SK-N-SH (cell line): Measurements from ENCODE around the gene ARHGAP15. TPM values are rescaled to one million over a fixed set of nuclear protein-coding genes. Genes with fewer than 3 reads are reported as not detected.

Experiments used
- CTCF ChIA-PET: fragments of 300-600, 350-600 bp; formaldehyde crosslinking; extraction: SDS; loops from one replicate; lab custom pipeline; 2021; lab: Yijun Ruan, JAX
- POLR2A ChIA-PET: fragments of 350-600 bp; sonication (Branson Sonifier 250); formaldehyde crosslinking; extraction: SDS; loops from one replicate; lab custom pipeline; 2020; ENCODE audit warnings: antibody characterized with exemption, inconsistent platforms; lab: Yijun Ruan, JAX
- DNase-seq: peaks from one replicate; pipeline ENCODE4 v3.0.0; 2012
- H2AFZ ChIP-seq: fragments of 200-600 bp; sonication (generic); 2 replicates; pipeline ENCODE4 v1.8.1; 2016; ENCODE audit warnings: antibody characterized with exemption, mild to moderate bottlenecking, low read depth
- H3F3A ChIP-seq: fragments of 200-600 bp; sonication (generic); replicated peaks from 2 replicates; pipeline ENCODE3; 2016; ENCODE audit warnings: antibody characterized with exemption, mild to moderate bottlenecking; ENCODE audit not compliant: insufficient read depth
- H3K27ac ChIP-seq, 2 experiments: fragments of 200-500 bp in 1 of 2; fragments of 200-600 bp in 1 of 2; sonication (Bioruptor generic) in 1 of 2; sonication (generic), shearing (Covaris generic) in 1 of 2; 2 replicates each; pipeline versions ENCODE4 v1.5.1 to v1.6.1; 2014 to 2016; ENCODE audit warnings: low read depth in 2 of 2, inconsistent platforms in 1 of 2, low read length in 1 of 2, mild to moderate bottlenecking in 1 of 2, mixed read lengths in 1 of 2
- H3K27me3 ChIP-seq: fragments of 200-600 bp; sonication (generic), shearing (Covaris generic); 2 replicates; pipeline ENCODE4 v1.6.1; 2016; ENCODE audit warnings: mixed run types; ENCODE audit not compliant: insufficient read depth
- H3K36me3 ChIP-seq, 2 experiments: fragments of 200-500 bp in 1 of 2; fragments of 200-600 bp in 1 of 2; sonication (Bioruptor generic) in 1 of 2; sonication (generic) in 1 of 2; replicated peaks in 1 of 2; 2 replicates each; pipeline versions ENCODE3 to v1.5.1; 2014 to 2016; ENCODE audit warnings: low read length in 1 of 2, mild to moderate bottlenecking in 1 of 2; ENCODE audit not compliant: insufficient read depth in 2 of 2, control insufficient read depth in 1 of 2
- H3K4me1 ChIP-seq, 2 experiments: fragments of 200-500 bp in 1 of 2; fragments of 200-600 bp in 1 of 2; sonication (Bioruptor generic) in 1 of 2; sonication (generic), shearing (Covaris generic) in 1 of 2; 2 replicates each; pipeline versions ENCODE4 v1.5.1 to v1.6.1; 2014 to 2016; ENCODE audit warnings: low read depth in 1 of 2, low read length in 1 of 2, mixed run types in 1 of 2; ENCODE audit not compliant: insufficient read depth in 2 of 2, control insufficient read depth in 1 of 2
- H3K4me2 ChIP-seq: fragments of 200-600 bp; sonication (generic), shearing (Covaris generic); 2 replicates; pipeline ENCODE4 v1.6.1; 2017; ENCODE audit warnings: mixed run types
- H3K4me3 ChIP-seq, 2 experiments: fragments of 200-500 bp in 1 of 2; fragments of 200-600 bp in 1 of 2; sonication (Bioruptor generic) in 1 of 2; sonication (generic), shearing (Covaris generic) in 1 of 2; 2 replicates each; pipeline versions ENCODE4 v1.5.1 to v1.8.1; 2014 to 2016; ENCODE audit warnings: low read depth in 2 of 2, inconsistent platforms in 1 of 2, low read length in 1 of 2, mild to moderate bottlenecking in 1 of 2, mixed read lengths in 1 of 2, moderate library complexity in 1 of 2
- H3K79me2 ChIP-seq: fragments of 200-600 bp; sonication (generic); 2 replicates; pipeline ENCODE4 v1.8.1; 2017; ENCODE audit warnings: mild to moderate bottlenecking; ENCODE audit not compliant: insufficient read depth
- H3K9ac ChIP-seq: fragments of 200-600 bp; sonication (generic); 2 replicates; pipeline ENCODE4 v1.6.1; 2017; ENCODE audit warnings: mixed run types
- H3K9me2 ChIP-seq: fragments of 200-600 bp; sonication (generic); 2 replicates; pipeline ENCODE4 v1.6.1; 2017; ENCODE audit warnings: mixed run types
- H3K9me3 ChIP-seq: fragments of 200-600 bp; sonication (generic); 2 replicates; pipeline ENCODE4 v1.6.1; 2017; ENCODE audit warnings: mixed run types, mild to moderate bottlenecking, moderate library complexity
- H4K20me1 ChIP-seq: fragments of 200-600 bp; sonication (generic); 2 replicates; pipeline ENCODE4 v1.6.1; 2017; ENCODE audit warnings: mild to moderate bottlenecking, mixed run types; ENCODE audit not compliant: insufficient read depth
- ELF1 ChIP-seq: IDR thresholded peaks from 2 replicates; pipeline ENCODE4 v1.4.0; 2012
- EZH2phosphoT487 ChIP-seq: fragments of 200-600 bp; sonication (generic); IDR thresholded peaks from 2 replicates; pipeline ENCODE4 v1.6.1; 2017; ENCODE audit warnings: low read depth, mixed run types, mild to moderate bottlenecking, antibody characterized with exemption, moderate library complexity, borderline replicate concordance
- GABPA ChIP-seq: IDR thresholded peaks from 2 replicates; pipeline ENCODE4 v1.4.0; 2012; ENCODE audit warnings: low read depth, mild to moderate bottlenecking
- MEF2A ChIP-seq: IDR thresholded peaks from 2 replicates; pipeline ENCODE4 v1.4.0; 2012; ENCODE audit warnings: low read depth, borderline replicate concordance
- RAD21 ChIP-seq: IDR thresholded peaks from 2 replicates; pipeline ENCODE4 v1.6.1; 2012; ENCODE audit warnings: mild to moderate bottlenecking, low read length
- SMC3 ChIP-seq: IDR thresholded peaks from 2 replicates; pipeline ENCODE4 v1.6.1; 2012; ENCODE audit warnings: low read depth, low read length, improper control_type of control experiment
- TEAD4 ChIP-seq: IDR thresholded peaks from 2 replicates; pipeline ENCODE4 v1.4.0; 2012; ENCODE audit warnings: mild to moderate bottlenecking, borderline replicate concordance; ENCODE audit not compliant: insufficient read depth
- YY1 ChIP-seq: IDR thresholded peaks from 2 replicates; pipeline ENCODE4 v1.4.0; 2012; ENCODE audit warnings: low read depth, mild to moderate bottlenecking
- WGBS: methylation state at CpG from one replicate; pipeline ENCODE4 v1.1.6; 2017; ENCODE audit warnings: low lambda C conversion rate; 5-methylcytosine and 5-hydroxymethylcytosine counted together
- polyA plus RNA-seq, 3 experiments: library from polyadenylated mRNA; depleted of rRNA; stranded (reverse); fragments of >200 nt; gene quantifications; 2 replicates each; pipeline ENCODE4 v1.2.3, GENCODE V29; 2012
- TF ChIP-seq, protein P1 (sequence below): IDR thresholded peaks from 2 replicates; pipeline ENCODE4 v1.6.1; 2012; ENCODE audit warnings: mild to moderate bottlenecking, low read depth, low read length, moderate library complexity
- TF ChIP-seq, protein P2 (sequence below): fragments of 200-600 bp; sonication (generic); IDR thresholded peaks from 2 replicates; pipeline ENCODE4 v1.6.1; 2017; ENCODE audit warnings: antibody characterized with exemption, mild to moderate bottlenecking, moderate library complexity
- TF ChIP-seq, protein P3 (sequence below): IDR thresholded peaks from 2 replicates; pipeline ENCODE4; 2012
- TF ChIP-seq, protein P4 (sequence below): IDR thresholded peaks from 2 replicates; pipeline ENCODE4 v1.4.0; 2012; ENCODE audit warnings: low read depth, borderline replicate concordance
- TF ChIP-seq, protein P5 (sequence below): fragments of 150-350 bp; IDR thresholded peaks from 2 replicates; pipeline ENCODE4 v1.6.1; 2016; ENCODE audit warnings: mild to moderate bottlenecking, low read depth, low read length

Gene ARHGAP15
- polyA plus RNA-seq, 1 of the 3 experiments (the other 2 are of a cell fraction) = not detected

DNA sequence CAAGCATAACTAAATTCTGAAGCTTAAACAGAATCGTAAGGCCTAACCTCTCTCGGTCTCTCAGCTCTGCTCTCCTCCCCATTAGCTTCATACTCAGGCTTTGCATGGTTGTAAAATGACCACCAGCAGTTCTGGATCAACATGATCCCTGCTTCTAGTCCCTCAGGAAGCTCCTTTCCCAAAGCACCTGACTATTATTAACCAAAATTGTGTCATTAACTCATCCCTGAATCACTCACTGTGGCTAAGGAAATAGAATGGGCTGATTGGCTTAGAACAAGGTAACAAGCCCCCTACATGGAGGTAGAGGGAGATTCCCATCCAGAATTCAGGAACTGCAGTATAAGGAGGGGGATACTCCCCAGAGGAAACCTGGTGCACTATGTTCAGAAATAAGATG lies 448.3 kb downstream of the ARHGAP15 start (continued):
- TF ChIP-seq, protein P1, sequence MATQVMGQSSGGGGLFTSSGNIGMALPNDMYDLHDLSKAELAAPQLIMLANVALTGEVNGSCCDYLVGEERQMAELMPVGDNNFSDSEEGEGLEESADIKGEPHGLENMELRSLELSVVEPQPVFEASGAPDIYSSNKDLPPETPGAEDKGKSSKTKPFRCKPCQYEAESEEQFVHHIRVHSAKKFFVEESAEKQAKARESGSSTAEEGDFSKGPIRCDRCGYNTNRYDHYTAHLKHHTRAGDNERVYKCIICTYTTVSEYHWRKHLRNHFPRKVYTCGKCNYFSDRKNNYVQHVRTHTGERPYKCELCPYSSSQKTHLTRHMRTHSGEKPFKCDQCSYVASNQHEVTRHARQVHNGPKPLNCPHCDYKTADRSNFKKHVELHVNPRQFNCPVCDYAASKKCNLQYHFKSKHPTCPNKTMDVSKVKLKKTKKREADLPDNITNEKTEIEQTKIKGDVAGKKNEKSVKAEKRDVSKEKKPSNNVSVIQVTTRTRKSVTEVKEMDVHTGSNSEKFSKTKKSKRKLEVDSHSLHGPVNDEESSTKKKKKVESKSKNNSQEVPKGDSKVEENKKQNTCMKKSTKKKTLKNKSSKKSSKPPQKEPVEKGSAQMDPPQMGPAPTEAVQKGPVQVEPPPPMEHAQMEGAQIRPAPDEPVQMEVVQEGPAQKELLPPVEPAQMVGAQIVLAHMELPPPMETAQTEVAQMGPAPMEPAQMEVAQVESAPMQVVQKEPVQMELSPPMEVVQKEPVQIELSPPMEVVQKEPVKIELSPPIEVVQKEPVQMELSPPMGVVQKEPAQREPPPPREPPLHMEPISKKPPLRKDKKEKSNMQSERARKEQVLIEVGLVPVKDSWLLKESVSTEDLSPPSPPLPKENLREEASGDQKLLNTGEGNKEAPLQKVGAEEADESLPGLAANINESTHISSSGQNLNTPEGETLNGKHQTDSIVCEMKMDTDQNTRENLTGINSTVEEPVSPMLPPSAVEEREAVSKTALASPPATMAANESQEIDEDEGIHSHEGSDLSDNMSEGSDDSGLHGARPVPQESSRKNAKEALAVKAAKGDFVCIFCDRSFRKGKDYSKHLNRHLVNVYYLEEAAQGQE = no peak

DNA sequence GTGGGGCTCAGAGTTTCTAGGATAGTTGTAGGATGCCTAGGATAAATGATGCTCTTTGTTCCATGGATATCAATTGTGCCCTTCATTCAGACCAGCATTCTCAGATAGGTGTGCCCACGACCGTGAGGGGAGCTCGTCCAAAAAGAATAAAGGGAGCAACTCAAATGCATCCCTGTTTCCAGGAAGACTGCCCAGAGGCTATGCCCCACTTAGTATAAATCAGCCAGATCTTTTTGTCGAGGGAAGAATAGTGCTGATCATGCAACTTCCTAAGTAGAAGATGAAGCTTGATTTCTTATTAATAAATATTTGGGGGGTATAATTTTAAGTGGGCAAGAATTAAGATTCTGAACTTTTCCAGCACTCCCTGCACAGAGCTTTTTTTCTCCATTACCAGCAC lies 450.2 kb downstream of the ARHGAP15 start:
- Histone ChIP-seq H3K27me3 (no peaks in the 10 kb centered on the region), H3K79me2 (no peaks in the 10 kb centered on the region), H3K4me3 (no peak overlapping the region), H3F3A (no peaks in the 10 kb centered on the region), H3K9me2 (no peaks in the 10 kb centered on the region), H3K4me2 (no peak overlapping the region), H3K4me1 (no peaks in the 10 kb centered on the region), H2AFZ (no peak overlapping the region), H3K27ac (no peak overlapping the region), H4K20me1 (no peaks in the 10 kb centered on the region), H3K9ac (no peak overlapping the region), H3K36me3 (no peaks in the 10 kb centered on the region), H3K9me3 (no peaks in the 10 kb centered on the region)
- CTCF ChIA-PET = interaction anchor here (1.2 to 1.5 kb wide), 2 partner anchors 14 to 27 kb away, joined by 3 to 4 read pairs; no protein-coding TSS in a partner anchor
- no peak for TF ChIP-seq ELF1
- TF ChIP-seq, protein P2, sequence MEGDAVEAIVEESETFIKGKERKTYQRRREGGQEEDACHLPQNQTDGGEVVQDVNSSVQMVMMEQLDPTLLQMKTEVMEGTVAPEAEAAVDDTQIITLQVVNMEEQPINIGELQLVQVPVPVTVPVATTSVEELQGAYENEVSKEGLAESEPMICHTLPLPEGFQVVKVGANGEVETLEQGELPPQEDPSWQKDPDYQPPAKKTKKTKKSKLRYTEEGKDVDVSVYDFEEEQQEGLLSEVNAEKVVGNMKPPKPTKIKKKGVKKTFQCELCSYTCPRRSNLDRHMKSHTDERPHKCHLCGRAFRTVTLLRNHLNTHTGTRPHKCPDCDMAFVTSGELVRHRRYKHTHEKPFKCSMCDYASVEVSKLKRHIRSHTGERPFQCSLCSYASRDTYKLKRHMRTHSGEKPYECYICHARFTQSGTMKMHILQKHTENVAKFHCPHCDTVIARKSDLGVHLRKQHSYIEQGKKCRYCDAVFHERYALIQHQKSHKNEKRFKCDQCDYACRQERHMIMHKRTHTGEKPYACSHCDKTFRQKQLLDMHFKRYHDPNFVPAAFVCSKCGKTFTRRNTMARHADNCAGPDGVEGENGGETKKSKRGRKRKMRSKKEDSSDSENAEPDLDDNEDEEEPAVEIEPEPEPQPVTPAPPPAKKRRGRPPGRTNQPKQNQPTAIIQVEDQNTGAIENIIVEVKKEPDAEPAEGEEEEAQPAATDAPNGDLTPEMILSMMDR = no peak
- TF ChIP-seq, protein P3, sequence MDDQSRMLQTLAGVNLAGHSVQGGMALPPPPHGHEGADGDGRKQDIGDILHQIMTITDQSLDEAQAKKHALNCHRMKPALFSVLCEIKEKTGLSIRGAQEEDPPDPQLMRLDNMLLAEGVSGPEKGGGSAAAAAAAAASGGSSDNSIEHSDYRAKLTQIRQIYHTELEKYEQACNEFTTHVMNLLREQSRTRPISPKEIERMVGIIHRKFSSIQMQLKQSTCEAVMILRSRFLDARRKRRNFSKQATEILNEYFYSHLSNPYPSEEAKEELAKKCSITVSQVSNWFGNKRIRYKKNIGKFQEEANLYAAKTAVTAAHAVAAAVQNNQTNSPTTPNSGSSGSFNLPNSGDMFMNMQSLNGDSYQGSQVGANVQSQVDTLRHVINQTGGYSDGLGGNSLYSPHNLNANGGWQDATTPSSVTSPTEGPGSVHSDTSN = no peak
- no peak for TF ChIP-seq GABPA
- TF ChIP-seq, protein P4, sequence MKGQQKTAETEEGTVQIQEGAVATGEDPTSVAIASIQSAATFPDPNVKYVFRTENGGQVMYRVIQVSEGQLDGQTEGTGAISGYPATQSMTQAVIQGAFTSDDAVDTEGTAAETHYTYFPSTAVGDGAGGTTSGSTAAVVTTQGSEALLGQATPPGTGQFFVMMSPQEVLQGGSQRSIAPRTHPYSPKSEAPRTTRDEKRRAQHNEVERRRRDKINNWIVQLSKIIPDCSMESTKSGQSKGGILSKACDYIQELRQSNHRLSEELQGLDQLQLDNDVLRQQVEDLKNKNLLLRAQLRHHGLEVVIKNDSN = no peak
- TF ChIP-seq EZH2phosphoT487 = no peak
- TF ChIP-seq, protein P5, sequence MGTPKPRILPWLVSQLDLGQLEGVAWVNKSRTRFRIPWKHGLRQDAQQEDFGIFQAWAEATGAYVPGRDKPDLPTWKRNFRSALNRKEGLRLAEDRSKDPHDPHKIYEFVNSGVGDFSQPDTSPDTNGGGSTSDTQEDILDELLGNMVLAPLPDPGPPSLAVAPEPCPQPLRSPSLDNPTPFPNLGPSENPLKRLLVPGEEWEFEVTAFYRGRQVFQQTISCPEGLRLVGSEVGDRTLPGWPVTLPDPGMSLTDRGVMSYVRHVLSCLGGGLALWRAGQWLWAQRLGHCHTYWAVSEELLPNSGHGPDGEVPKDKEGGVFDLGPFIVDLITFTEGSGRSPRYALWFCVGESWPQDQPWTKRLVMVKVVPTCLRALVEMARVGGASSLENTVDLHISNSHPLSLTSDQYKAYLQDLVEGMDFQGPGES = no peak
- TF ChIP-seq TEAD4 = no peak
- TF ChIP-seq MEF2A = no peak
- no peak for TF ChIP-seq SMC3
- TF ChIP-seq YY1 = no peak
- TF ChIP-seq, protein P1 = no peak
- TF ChIP-seq RAD21 = no peak
- DNase-seq = no peak
- WGBS = 75% methylated on average over 4 of the region's 4 CpGs
- POLR2A ChIA-PET = no interaction called here
